Measurements from ENCODE around the gene PRDM5. TPM values are rescaled to one million over a fixed set of nuclear protein-coding genes. Genes with fewer than 3 reads are reported as not detected.

PRDM5 gene
- total RNA-seq, 6 donors from 2014 or later, result 8.0 to 28.3 (median 18.9) TPM

DNA sequence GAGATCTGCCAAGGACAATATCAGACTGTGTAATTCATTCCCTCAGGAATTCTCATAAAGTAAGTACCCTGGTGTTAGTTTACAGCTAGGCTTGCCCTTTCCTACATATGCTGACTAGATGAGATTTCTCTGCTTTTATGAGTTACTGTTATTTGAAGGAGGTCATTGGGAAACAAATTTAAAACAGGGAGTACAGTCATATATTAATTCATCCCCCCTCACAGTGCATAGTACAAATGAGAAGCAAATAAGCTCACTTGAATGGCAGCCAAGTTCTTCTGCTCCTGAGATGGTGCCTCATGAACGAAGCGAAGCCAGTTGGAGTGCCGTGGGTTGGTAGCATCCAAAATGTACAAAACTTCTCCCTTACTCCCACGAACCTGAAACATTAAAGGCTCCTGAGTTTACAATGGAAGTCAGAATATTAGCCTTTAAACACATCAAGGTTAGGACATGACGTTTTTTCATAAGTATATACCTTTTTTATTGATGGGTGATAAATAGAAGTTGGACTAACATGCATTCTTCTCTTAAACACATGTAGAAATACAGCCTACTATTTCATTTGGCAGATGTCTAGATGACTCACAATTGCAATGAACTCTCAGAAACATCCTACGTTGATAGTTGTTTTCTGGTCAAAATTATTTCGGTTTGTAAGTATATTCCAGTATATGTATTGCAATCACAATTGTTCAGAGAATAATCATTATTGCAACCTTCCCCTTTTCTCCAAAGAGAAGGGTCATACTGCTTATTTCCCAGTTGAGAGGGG lies 69.2 kb downstream of the PRDM5 start:
- 81 to 92% methylated on average over 7 of the region's 7 CpGs for WGBS, 2 donors
- no peak for ATAC-seq (ENCODE audit: low FRiP score in 2 of 2)
- no peak for DNase-seq
- H3K4me3 ChIP-seq, result no peak overlapping the region
- peaks cover 0 to 6% (median 1%) of the 10 kb centered on the region in 4 donors for H3K4me1 ChIP-seq
- no peaks in the 10 kb centered on the region for H3K27me3 ChIP-seq
- no peaks in the 10 kb centered on the region for H3K9me3 ChIP-seq
- no peak overlapping the region for H3K27ac ChIP-seq
- no peaks in the 10 kb centered on the region for H3K36me3 ChIP-seq
- no peak for TF ChIP-seq CTCF (IDR thresholded peaks at IDR 0.05)
- no peak for TF ChIP-seq POLR2AphosphoS5 (IDR thresholded peaks at IDR 0.05)
- no peak for TF ChIP-seq POLR2A (IDR thresholded peaks at IDR 0.05)
- no peak for TF ChIP-seq EP300 (IDR thresholded peaks at IDR 0.05)

DNA sequence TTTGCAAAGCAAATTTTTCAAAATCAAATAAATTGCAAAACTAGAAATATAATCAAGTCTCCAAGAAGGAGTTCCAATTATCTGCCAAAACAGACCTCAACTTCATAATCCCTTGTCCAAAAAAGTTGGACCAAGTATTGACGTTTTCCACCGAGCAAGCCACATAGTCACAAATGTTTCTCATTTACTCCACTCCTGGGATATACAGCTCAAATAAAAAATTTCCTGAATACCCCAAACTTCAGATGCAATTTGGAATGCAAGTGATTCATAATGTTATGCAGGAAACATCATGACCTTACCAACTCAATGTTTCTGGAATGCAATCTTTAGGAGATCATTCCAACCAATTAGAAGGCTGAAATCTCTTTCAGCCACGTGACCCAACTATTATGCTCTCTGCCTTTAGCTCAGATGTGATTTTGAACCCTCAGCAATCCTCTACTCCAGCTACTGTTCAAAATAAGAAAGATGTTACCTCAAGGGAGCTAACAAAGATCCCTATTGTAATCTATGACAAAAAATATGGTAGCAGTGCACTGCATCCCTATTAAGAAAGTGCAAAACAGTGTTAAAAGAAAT lies 72.4 kb downstream of the PRDM5 start:
- no peaks in the 10 kb centered on the region for H3K4me1 ChIP-seq
- H3K4me3 ChIP-seq, result no peak overlapping the region
- ATAC-seq (ENCODE audit: low FRiP score in 2 of 2), result no peak
- WGBS, 2 donors, result 71 to 76% methylated on average over 3 of the region's 3 CpGs
- no peaks in the 10 kb centered on the region for H3K36me3 ChIP-seq
- no peaks in the 10 kb centered on the region for H3K27me3 ChIP-seq
- TF ChIP-seq POLR2A (IDR thresholded peaks at IDR 0.05) (no peak), POLR2AphosphoS5 (IDR thresholded peaks at IDR 0.05) (no peak), CTCF (IDR thresholded peaks at IDR 0.05) (no peak), EP300 (IDR thresholded peaks at IDR 0.05) (no peak)
- no peaks in the 10 kb centered on the region for H3K9me3 ChIP-seq
- no peak overlapping the region for H3K27ac ChIP-seq
- no peak for DNase-seq

GRCh38 chr4:120847019-120847582 lies 75.4 kb downstream of the PRDM5 start:
- no peaks in the 10 kb centered on the region for H3K36me3 ChIP-seq
- H3K9me3 ChIP-seq, result no peaks in the 10 kb centered on the region
- no peaks in the 10 kb centered on the region for H3K27me3 ChIP-seq
- TF ChIP-seq EP300 (IDR thresholded peaks at IDR 0.05) (no peak), CTCF (IDR thresholded peaks at IDR 0.05) (no peak)
- DNase-seq (no peak), ATAC-seq (ENCODE audit: low FRiP score in 2 of 2) (no peak)
- H3K27ac ChIP-seq, result no peak overlapping the region
- no peak overlapping the region for H3K4me3 ChIP-seq
- WGBS, 2 donors, result 75 to 87% methylated on average over 2 of the region's 2 CpGs
- peaks cover 0 to 6% (median 4%) of the 10 kb centered on the region in 4 donors for H3K4me1 ChIP-seq

DNA sequence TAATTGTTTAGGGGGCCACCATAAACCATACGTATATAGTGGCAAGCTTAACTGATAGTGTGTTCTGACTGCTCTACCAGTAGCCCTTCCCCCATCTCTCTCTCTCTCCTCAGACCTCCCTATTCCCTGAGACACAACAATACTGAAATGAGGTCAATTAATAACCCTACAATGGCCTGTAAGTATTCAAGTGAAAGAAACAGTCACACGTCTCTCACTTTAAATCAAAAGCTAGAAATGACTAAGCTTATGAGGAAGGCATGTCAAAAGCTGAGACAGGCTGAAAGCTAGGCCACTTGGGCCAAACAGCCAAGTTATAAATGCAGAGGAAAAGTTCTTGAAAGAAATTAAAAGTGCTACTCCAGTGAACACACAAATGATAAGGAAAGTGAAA lies 78.0 kb downstream of the PRDM5 start:
- peak overlapping the region in 2 of 4 donors; percentile 4 to 24 for H3K27ac ChIP-seq
- WGBS, 2 donors, result 55 to 58% methylated on average over 2 of the region's 2 CpGs
- peaks cover 0 to 10% (median 6%) of the 10 kb centered on the region in 4 donors for H3K4me1 ChIP-seq
- H3K36me3 ChIP-seq, result no peaks in the 10 kb centered on the region
- H3K9me3 ChIP-seq, result no peaks in the 10 kb centered on the region
- DNase-seq, result no peak
- no peak for TF ChIP-seq CTCF (IDR thresholded peaks at IDR 0.05)
- TF ChIP-seq POLR2AphosphoS5 (IDR thresholded peaks at IDR 0.05), result no peak
- TF ChIP-seq POLR2A (IDR thresholded peaks at IDR 0.05), result no peak
- no peak for TF ChIP-seq EP300 (IDR thresholded peaks at IDR 0.05)
- ATAC-seq (ENCODE audit: low FRiP score in 2 of 2), result no peak
- H3K4me3 ChIP-seq, result no peak overlapping the region
- H3K27me3 ChIP-seq, result no peaks in the 10 kb centered on the region
